Measurements from ENCODE around the gene SEL1L. TPM values are rescaled to one million over a fixed set of nuclear protein-coding genes. Genes with fewer than 3 reads are reported as not detected.
A peak's percentile ranks its signal among the peaks of the same experiment; 100 is the strongest.

Gene SEL1L
- polyA plus RNA-seq, 2 of the 4 experiments (the other 2 are of a cell fraction) = 25.9 to 43.2 TPM

DNA sequence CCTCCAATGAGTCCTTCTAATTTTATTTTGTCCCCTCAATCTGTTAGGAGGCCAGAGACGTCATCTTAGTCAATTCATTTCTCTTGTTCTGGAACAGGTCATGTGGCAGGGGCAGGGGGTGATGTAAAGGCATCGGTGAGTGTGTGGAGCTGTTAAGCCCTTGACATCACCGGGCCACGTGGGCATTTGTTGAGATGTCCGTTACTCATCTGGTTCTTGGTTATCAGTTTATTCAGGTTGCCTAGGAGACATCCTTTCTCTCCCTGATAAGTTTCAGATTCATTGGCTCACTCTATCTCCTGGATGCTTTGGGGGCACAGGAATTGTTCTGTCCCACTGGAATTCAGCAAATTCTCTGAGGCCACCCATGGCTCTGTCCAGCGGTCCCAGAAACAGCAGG, 33.6 kb upstream of the SEL1L start (continued):
- TF ChIP-seq EHF (CRISPR knock-in tag; IDR thresholded peaks at IDR 0.05) (no peak), HEYL (CRISPR knock-in tag; IDR thresholded peaks at IDR 0.05) (no peak), ZFP36 (IDR thresholded peaks at IDR 0.05; ENCODE audit: borderline replicate concordance, partially characterized antibody) (no peak), RAD21 (conservative IDR thresholded peaks at IDR 0.05 in 1 of 2, IDR thresholded peaks at IDR 0.05 in 1 of 2) (no peak), ESRRA (IDR thresholded peaks at IDR 0.05; ENCODE audit: borderline replicate concordance, low read length) (no peak), ZC3H11A (IDR thresholded peaks at IDR 0.05) (no peak)
- TF ChIP-seq, protein P1, sequence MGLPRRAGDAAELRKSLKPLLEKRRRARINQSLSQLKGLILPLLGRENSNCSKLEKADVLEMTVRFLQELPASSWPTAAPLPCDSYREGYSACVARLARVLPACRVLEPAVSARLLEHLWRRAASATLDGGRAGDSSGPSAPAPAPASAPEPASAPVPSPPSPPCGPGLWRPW (IDR thresholded peaks at IDR 0.05) = no peak

DNA sequence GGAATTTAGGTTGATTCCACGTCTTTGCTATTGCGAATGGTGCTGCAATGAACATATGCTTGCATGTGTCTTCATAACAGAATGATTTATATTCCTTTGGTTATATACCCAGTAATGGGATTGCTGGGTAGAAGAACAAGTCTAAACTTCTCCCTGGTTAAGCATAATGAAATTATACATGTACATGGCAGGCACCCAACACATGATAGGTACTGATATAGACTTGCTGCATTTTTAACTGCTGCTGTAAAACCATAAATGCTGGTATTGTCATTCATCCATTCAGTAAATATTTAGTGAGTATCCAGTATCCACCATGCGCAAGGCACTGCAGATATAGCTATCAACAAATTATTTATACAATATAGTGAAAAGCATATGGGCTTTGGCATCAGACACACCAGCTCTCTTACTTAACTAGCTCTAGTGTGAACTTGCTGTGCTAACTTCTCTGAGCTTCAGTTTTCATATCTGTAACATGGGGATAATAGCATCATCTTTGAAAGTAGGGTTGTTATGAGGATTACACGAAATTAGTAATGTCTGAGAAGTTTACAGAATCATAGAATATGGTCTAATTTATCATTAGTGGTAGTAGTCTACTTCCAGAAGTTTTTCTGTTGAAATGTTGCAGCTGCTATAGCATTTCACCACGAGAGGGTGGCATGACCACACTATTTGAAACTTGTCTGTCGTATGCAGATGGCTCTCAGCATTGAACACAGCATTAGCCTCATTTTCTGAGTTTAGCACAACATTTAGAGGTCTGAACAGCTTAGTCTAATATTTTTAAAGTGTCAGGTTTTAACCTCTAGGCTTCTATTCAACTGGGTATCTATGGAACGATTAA, 32.0 kb upstream of the SEL1L start:
- Histone ChIP-seq H3K9me3 (no peaks in the 10 kb centered on the region), H3K4me3 (no peak overlapping the region), H3K27ac (no peak overlapping the region), H3K4me2 (no peak overlapping the region), H3K4me1 (no peaks in the 10 kb centered on the region)
- 20% methylated on average over 7 of the region's 7 CpGs for WGBS (ENCODE audit: missing lambda C conversion rate)
- FAIRE-seq (no peak), DNase-seq (ENCODE audit: low read depth in 1 of 2, low spot score in 1 of 2) (peak; percentile 21 to 29), ATAC-seq (peak; percentile 78 to 84; a peak in 4 of 6 replicates)
- ChIA-PET POLR2A (no interaction called here), CTCF (interaction anchor here (1.3 to 1.6 kb wide), 5 partner anchors 9 to 425 kb away, joined by 3 to 16 read pairs (median 4); no protein-coding TSS in a partner anchor)
- TF ChIP-seq RAD21 (conservative IDR thresholded peaks at IDR 0.05 in 1 of 2, IDR thresholded peaks at IDR 0.05 in 1 of 2) = peak; percentile 64 to 65
- TF ChIP-seq JUN (IDR thresholded peaks at IDR 0.05) = no peak
- TF ChIP-seq, protein P2, sequence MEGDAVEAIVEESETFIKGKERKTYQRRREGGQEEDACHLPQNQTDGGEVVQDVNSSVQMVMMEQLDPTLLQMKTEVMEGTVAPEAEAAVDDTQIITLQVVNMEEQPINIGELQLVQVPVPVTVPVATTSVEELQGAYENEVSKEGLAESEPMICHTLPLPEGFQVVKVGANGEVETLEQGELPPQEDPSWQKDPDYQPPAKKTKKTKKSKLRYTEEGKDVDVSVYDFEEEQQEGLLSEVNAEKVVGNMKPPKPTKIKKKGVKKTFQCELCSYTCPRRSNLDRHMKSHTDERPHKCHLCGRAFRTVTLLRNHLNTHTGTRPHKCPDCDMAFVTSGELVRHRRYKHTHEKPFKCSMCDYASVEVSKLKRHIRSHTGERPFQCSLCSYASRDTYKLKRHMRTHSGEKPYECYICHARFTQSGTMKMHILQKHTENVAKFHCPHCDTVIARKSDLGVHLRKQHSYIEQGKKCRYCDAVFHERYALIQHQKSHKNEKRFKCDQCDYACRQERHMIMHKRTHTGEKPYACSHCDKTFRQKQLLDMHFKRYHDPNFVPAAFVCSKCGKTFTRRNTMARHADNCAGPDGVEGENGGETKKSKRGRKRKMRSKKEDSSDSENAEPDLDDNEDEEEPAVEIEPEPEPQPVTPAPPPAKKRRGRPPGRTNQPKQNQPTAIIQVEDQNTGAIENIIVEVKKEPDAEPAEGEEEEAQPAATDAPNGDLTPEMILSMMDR (IDR thresholded peaks at IDR 0.05) = peak; percentile 50

DNA sequence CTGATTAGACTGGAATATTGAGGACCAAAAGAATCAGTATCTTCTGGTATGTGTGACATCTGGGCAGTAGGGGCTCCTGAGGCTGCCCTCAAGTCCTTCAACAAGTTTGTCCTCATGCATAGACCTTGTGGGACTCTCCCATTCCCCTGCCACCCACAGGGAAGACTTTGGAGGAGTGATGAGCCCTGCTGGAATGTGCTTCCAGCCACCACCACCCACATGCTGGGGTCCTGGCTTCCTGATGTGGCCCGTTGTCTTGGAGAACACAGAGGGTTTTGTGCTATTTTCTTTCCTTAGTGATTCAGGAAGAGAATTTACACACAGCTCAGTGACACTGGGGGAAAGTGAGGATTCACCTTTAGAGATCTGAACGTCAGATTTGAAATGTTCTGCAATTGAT, 29.2 kb upstream of the SEL1L start:
- no peak for FAIRE-seq
- WGBS (ENCODE audit: missing lambda C conversion rate) = 24% methylated on average over 2 of the region's 2 CpGs
- TF ChIP-seq CBX2 (IDR thresholded peaks at IDR 0.05; ENCODE audit: borderline replicate concordance, low read depth) (no peak), SMC3 (IDR thresholded peaks at IDR 0.05) (no peak), FOSB (CRISPR knock-in tag; IDR thresholded peaks at IDR 0.05) (no peak), NPAS2 (CRISPR knock-in tag; IDR thresholded peaks at IDR 0.05; ENCODE audit: borderline replicate concordance) (no peak), SREBF2 (IDR thresholded peaks at IDR 0.05) (no peak)
- ChIA-PET CTCF (no interaction called here), POLR2A (no interaction called here)
- H3K4me2 ChIP-seq = no peak overlapping the region
- H3K27ac ChIP-seq = no peak overlapping the region
- DNase-seq (ENCODE audit: low read depth in 1 of 2, low spot score in 1 of 2) = no peak
- H3K9me3 ChIP-seq = no peaks in the 10 kb centered on the region
- ATAC-seq = no peak; a peak in 2 of 6 replicates
- H3K4me1 ChIP-seq = no peaks in the 10 kb centered on the region
- H3K4me3 ChIP-seq = no peak overlapping the region

DNA sequence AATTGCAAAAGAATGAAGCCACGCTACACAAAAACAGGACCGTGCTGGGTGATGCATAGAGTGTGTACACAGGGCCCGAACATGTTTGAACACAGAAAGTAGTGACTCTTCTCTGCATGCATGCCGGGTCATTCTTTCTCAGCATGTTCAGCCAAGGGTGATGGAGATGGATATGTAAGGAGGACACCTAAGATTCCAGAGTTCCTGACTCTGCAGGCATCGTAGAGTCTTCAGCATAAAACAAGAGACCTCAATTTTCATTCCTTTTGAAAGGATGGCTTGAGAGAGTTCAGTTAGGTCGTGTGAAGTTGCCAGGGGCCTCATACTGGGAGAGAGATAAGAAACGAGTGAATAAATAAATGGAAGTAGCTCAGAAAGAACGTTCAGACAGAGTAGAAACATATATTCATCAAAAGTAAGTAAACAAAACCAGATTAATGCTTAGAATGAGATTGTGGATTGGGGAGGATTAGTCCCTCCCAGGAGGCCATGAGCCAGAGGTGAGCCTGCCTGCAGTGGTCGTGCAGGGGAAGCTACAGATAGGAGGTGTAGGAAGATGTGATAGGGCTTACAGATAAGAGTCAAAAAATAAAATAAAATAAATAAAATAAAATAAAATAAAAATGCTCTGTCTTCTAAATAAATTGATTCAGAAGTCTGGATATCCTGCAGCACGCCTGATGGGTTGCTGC, 27.6 kb upstream of the SEL1L start:
- H3K4me3 ChIP-seq = no peak overlapping the region
- POLR2A ChIA-PET = no interaction called here
- 21% methylated on average over 10 of the region's 10 CpGs for WGBS (ENCODE audit: missing lambda C conversion rate)
- TF ChIP-seq KDM1A (IDR thresholded peaks at IDR 0.05; ENCODE audit: low read depth) (no peak), CEBPB (IDR thresholded peaks at IDR 0.05) (no peak), KDM5A (IDR thresholded peaks at IDR 0.05) (no peak), CHD4 (IDR thresholded peaks at IDR 0.05; ENCODE audit: borderline replicate concordance) (no peak), EHF (CRISPR knock-in tag; IDR thresholded peaks at IDR 0.05) (no peak), RARB (CRISPR knock-in tag; IDR thresholded peaks at IDR 0.05) (no peak), CBX8 (IDR thresholded peaks at IDR 0.05) (no peak)
- TF ChIP-seq, protein P3, sequence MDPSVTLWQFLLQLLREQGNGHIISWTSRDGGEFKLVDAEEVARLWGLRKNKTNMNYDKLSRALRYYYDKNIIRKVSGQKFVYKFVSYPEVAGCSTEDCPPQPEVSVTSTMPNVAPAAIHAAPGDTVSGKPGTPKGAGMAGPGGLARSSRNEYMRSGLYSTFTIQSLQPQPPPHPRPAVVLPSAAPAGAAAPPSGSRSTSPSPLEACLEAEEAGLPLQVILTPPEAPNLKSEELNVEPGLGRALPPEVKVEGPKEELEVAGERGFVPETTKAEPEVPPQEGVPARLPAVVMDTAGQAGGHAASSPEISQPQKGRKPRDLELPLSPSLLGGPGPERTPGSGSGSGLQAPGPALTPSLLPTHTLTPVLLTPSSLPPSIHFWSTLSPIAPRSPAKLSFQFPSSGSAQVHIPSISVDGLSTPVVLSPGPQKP (IDR thresholded peaks at IDR 0.05; ENCODE audit: low read depth, low read length) = no peak
- TF ChIP-seq, protein P4, sequence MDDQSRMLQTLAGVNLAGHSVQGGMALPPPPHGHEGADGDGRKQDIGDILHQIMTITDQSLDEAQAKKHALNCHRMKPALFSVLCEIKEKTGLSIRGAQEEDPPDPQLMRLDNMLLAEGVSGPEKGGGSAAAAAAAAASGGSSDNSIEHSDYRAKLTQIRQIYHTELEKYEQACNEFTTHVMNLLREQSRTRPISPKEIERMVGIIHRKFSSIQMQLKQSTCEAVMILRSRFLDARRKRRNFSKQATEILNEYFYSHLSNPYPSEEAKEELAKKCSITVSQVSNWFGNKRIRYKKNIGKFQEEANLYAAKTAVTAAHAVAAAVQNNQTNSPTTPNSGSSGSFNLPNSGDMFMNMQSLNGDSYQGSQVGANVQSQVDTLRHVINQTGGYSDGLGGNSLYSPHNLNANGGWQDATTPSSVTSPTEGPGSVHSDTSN (IDR thresholded peaks at IDR 0.05) = no peak
- DNase-seq (ENCODE audit: low read depth in 1 of 2, low spot score in 1 of 2) = no peak
- H3K9me3 ChIP-seq = no peaks in the 10 kb centered on the region
- H3K4me2 ChIP-seq = no peak overlapping the region
- H3K27ac ChIP-seq = no peak overlapping the region
- H3K4me1 ChIP-seq = no peaks in the 10 kb centered on the region
- ATAC-seq = no peak
- CTCF ChIA-PET = interaction anchor here (0.6 to 1.3 kb wide), 2 partner anchors 12 to 349 kb away, joined by 3 to 4 read pairs; no protein-coding TSS in a partner anchor
- FAIRE-seq = no peak
